Pancreas (tissue), 10 donors: Measurements from ENCODE around the gene THEMIS2. TPM values are rescaled to one million over a fixed set of nuclear protein-coding genes. Genes with fewer than 3 reads are reported as not detected.
A peak's percentile ranks its signal among the peaks of the same experiment; 100 is the strongest.

Experiments used
- ATAC-seq, 4 donors: fragments of 200-7000 bp; cut with Tn5 transposase; one replicate each; pipeline versions ENCODE4 v1.8.0 to v1.9.1; 2020; ENCODE audit warnings: mild to moderate bottlenecking in 4 of 4, moderate library complexity in 4 of 4
- DNase-seq, 6 donors: peaks; one replicate each; pipeline ENCODE4 v3.0.0-alpha.2; 2020
- FAIRE-seq: peaks from 2 replicates; lab custom pipeline; 2012; peaks lifted over from hg19 to GRCh38; lab: Jason Lieb, UNC
- H3K27ac ChIP-seq, 4 donors: fragments of 200-600 bp; sonication (generic); 1 replicate in 3 of 4; 2 replicates in 1 of 4; pipeline versions ENCODE4 v1.5.0 to v1.8.0; 2020
- H3K27me3 ChIP-seq, 4 donors: fragments of 200-600 bp; one replicate each; pipeline ENCODE4 v1.8.0; 2021
- H3K36me3 ChIP-seq, 3 donors: fragments of 200-600 bp; sonication (generic) in 1 of 3; one replicate each; pipeline versions ENCODE4 v1.5.0 to v1.8.0; 2020 to 2021
- H3K4me1 ChIP-seq, 3 donors: fragments of 200-600 bp; one replicate each; pipeline ENCODE4 v1.8.0; 2021
- H3K4me3 ChIP-seq, 4 donors: fragments of 200-600 bp; sonication (generic) in 2 of 4; one replicate each; pipeline versions ENCODE4 v1.5.0 to v1.8.0; 2020 to 2021
- H3K9me3 ChIP-seq, 4 donors: fragments of 200-600 bp; one replicate each; pipeline ENCODE4 v1.8.0; 2021
- WGBS, 2 donors: extraction: QIAGEN DNeasy Blood & Tissue Kit; methylation state at CpG; one replicate each; pipeline ENCODE4 v1.1.7; 2013; 5-methylcytosine and 5-hydroxymethylcytosine counted together
- intact Hi-C, 3 donors: fragments of 100-400 bp; cut with DNase I; formaldehyde crosslinking; loops; one replicate each; pipeline versions ENCODE4 v1.11.1 to v1.14.2; 2022
- polyA plus RNA-seq, 2 donors: library from polyadenylated mRNA; stranded (reverse); fragments of 200-250 nt; gene quantifications; one replicate each; pipeline ENCODE4 v1.2.3, GENCODE V29; 2013
- total RNA-seq, 6 donors: library from RNA; stranded (reverse); fragmentation: NEBNext Ultra II Directional in 4 of 6; extraction: Animal tissue kit (Norgen Biotek cat#: 25700) in 4 of 6; gene quantifications; one replicate each; pipeline versions ENCODE4 v1.2.1 to v1.2.4, GENCODE V29; 2021 to 2023
- TF ChIP-seq, protein P1 (sequence below), 4 donors: fragments of 200-600 bp; sonication (generic) in 3 of 4; IDR thresholded peaks; one replicate each; pipeline versions ENCODE4 v1.5.0 to v1.8.0; 2021; ENCODE audit warnings: antibody characterized with exemption in 4 of 4
- donor health status: healthy with polysubstance abuse.
- donor health status: DM: no; HTN: no; CAD: no; lungs with moderate emphysema.
- donor health status: DM: no; HTN: no; CAD: no.
- donor health status: control.
- donor health status: control.
- donor health status: Bipolar disorder and iron deficiency.
- donor health status: DM: yes; HTN: yes; CAD: no.
- donor health status: DM: no; HTN: no; CAD: no.
- donor health status: DM: no; HTN: no; CAD: no.
- donor health status: DM: yes; HTN: yes; CAD: no.

The THEMIS2 gene
- total and polyA plus RNA-seq, 8 donors = 0.98 to 19.1 (median 5.0) TPM

DNA sequence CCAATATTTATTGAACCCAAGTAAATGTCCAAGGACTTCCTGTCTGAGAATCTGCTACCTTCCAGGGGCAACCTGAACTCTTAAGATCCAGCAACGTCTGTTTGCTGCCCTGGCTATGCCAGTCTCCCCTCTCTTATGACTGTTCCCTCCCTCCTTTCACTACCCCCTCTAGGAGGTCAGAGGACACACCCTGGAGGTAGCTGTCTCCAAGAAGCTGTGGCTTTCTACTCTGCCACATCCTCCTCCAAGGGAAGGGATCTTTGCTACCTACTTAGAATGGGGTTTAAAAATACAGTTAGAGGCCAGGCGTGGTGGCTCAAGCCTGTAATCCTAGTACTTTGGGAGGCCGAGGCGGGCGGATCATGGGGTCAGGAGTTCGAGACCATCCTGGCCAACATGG lies 58.8 kb downstream of the THEMIS2 start:
- Histone ChIP-seq H3K4me1 (peaks cover 0 to 4% (median 0%) of the 10 kb centered on the region in 3 donors), H3K27ac (no peak overlapping the region), H3K4me3 (no peak overlapping the region), H3K27me3 (no peaks in the 10 kb centered on the region), H3K9me3 (no peaks in the 10 kb centered on the region), H3K36me3 (no peaks in the 10 kb centered on the region)
- TF ChIP-seq, protein P1, sequence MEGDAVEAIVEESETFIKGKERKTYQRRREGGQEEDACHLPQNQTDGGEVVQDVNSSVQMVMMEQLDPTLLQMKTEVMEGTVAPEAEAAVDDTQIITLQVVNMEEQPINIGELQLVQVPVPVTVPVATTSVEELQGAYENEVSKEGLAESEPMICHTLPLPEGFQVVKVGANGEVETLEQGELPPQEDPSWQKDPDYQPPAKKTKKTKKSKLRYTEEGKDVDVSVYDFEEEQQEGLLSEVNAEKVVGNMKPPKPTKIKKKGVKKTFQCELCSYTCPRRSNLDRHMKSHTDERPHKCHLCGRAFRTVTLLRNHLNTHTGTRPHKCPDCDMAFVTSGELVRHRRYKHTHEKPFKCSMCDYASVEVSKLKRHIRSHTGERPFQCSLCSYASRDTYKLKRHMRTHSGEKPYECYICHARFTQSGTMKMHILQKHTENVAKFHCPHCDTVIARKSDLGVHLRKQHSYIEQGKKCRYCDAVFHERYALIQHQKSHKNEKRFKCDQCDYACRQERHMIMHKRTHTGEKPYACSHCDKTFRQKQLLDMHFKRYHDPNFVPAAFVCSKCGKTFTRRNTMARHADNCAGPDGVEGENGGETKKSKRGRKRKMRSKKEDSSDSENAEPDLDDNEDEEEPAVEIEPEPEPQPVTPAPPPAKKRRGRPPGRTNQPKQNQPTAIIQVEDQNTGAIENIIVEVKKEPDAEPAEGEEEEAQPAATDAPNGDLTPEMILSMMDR (IDR thresholded peaks at IDR 0.05) = no peak
- WGBS, 2 donors = 72 to 81% methylated on average over 6 of the region's 6 CpGs
- FAIRE-seq = no peak
- no peak for DNase-seq
- no peak for ATAC-seq
- intact Hi-C loops = no loop called here

DNA sequence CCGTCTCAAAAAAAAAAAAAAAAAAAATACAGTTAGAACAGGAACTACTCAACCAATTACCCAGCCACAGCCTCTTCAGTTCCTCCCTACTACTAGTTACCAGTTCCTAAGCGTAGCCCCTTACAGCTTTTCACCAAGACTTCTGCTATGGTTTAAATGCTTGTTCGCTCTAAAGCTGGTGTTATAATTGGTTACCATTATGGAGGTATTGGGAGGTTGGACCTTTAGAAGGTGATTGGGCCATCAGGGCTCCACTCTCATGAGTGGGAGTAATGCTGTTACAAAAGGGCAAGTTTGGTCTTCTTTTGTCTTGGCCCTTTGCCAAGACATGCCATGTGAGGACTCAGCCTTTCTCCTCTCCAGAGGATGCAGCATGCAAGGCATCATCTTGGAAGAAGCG lies 59.4 kb downstream of the THEMIS2 start:
- FAIRE-seq = no peak
- Histone ChIP-seq H3K36me3 (no peaks in the 10 kb centered on the region), H3K27ac (no peak overlapping the region), H3K4me1 (peaks cover 0 to 5% (median 0%) of the 10 kb centered on the region in 3 donors), H3K4me3 (no peak overlapping the region), H3K27me3 (no peaks in the 10 kb centered on the region), H3K9me3 (no peaks in the 10 kb centered on the region)
- TF ChIP-seq, protein P1 (IDR thresholded peaks at IDR 0.05) = no peak
- WGBS, 2 donors = 83% methylated on average over 3 to 4 of the region's 4 CpGs
- no peak for DNase-seq
- no peak for ATAC-seq
- intact Hi-C loops = no loop called here

DNA sequence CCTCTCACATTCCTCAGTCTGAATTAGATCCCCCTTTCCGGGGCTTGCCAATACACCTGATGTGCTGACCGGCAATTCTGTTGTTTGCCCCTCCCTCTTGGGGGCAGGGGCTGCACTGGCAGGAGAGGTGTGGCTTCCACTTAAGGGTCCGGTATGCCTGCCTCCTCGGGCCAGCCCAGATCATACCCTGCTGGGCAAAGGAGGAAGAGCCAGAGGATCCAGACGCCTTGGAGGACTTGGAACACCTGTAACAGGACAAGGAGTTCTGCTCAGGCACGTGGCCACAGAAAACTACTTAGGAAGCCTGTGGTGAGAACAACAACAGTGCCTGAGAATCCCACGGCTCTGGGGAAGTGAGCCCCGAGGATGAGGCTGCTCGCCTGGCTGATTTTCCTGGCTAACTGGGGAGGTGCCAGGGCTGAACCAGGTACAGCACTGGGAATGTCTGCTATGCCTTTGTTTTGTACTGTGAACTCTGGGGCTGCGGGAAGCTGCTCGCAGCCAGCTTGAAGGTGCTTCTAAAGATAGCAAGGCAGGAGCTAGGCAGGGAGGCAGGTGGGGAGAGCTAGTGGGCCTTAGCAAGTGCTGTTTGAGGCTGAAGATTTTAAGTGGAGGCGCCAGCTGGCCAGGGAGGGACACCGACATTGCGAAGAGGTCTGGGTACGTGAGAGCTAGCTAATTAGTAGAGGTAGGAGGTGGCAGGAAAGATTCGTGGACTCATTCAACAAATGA lies 62.6 kb downstream of the THEMIS2 start, which contains the start of gene SMPDL3B:
TSS of gene SMPDL3B (plus strand) at position 183 of the 732 bp plus-strand sequence. CDS start at position 367, 184 bp downstream.
- WGBS, 2 donors = 1% methylated on average over 16 of the region's 16 CpGs
- Histone ChIP-seq H3K27ac (peak within 1 kb of the TSS; percentile 33 to 63 (median 49)), H3K4me1 (peaks cover 0 to 5% (median 0%) of the 10 kb centered on the region in 3 donors), H3K27me3 (no peaks in the 10 kb centered on the region), H3K36me3 (no peaks in the 10 kb centered on the region), H3K4me3 (peak within 1 kb of the TSS; percentile 32 to 57 (median 39)), H3K9me3 (no peaks in the 10 kb centered on the region)
- FAIRE-seq (no peak), ATAC-seq (peak; percentile 96 to 98 (median 96)), DNase-seq (peak; percentile 66 to 87 (median 74))
- intact Hi-C loops = no loop called here
- TF ChIP-seq, protein P1 (IDR thresholded peaks at IDR 0.05) = peak in 1 of 4 donors; percentile 8

DNA sequence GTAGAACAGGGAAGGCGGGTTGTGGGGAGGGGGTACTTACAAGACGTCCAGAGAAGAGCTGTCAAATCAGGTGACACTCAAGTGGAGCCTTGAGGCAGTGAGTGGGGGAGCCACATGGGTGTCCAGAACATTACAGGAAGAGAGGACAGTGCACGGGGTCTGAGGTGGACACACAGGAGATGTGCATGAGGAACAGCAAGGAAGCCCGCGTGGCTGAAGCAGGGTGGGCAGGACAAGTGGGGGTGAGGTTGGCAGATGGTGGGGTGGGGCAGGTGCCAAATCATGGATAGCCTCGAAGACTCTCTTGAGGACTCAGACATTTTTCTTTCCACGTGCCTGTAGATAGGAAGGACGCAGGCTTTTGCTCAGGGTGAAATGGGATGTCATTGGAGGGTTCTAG lies 63.4 kb downstream of the THEMIS2 start:
- H3K4me3 ChIP-seq = peak overlapping the region; percentile 32 to 57 (median 39)
- no peak overlapping the region for H3K27ac ChIP-seq
- 24 to 29% methylated on average over 8 of the region's 8 CpGs for WGBS, 2 donors
- H3K27me3 ChIP-seq = no peaks in the 10 kb centered on the region
- TF ChIP-seq, protein P1 (IDR thresholded peaks at IDR 0.05) = no peak
- H3K4me1 ChIP-seq = peaks cover 0 to 5% (median 0%) of the 10 kb centered on the region in 3 donors
- no peak for FAIRE-seq
- intact Hi-C loops = no loop called here
- peak in 3 of 4 donors; percentile 25 to 37 (median 26) for ATAC-seq
- no peaks in the 10 kb centered on the region for H3K9me3 ChIP-seq
- no peak for DNase-seq
- H3K36me3 ChIP-seq = no peaks in the 10 kb centered on the region

Other genes with a start within 250 kb of the THEMIS2 start
- 1 to 10 TPM in 4 of 6 donors, under 1 TPM in 2; 0.51 to 6.8 (median 2.5) TPM for gene FGR, start 237.4 kb upstream of the THEMIS2 start, total RNA-seq
- gene FGR, start 237.4 kb upstream of the THEMIS2 start, polyA plus RNA-seq = 1 to 10 TPM; 3.6 to 5.8 TPM
- 10 to 100 TPM in 5 of 6 donors, 1 to 10 TPM in 1; 7.8 to 67.4 (median 28.8) TPM for gene IFI6, start 200.4 kb upstream of the THEMIS2 start, total RNA-seq
- 100 to 1,000 TPM in 1 of 2 donors, 10 to 100 TPM in 1; 54.6 to 186 TPM for gene IFI6, start 200.4 kb upstream of the THEMIS2 start, polyA plus RNA-seq
- 1 to 10 TPM; 5.0 to 8.7 (median 6.4) TPM for gene FAM76A, start 146.6 kb upstream of the THEMIS2 start, total RNA-seq
- 1 to 10 TPM; 4.3 to 6.4 TPM for gene FAM76A, start 146.6 kb upstream of the THEMIS2 start, polyA plus RNA-seq
- gene STX12, start 99.3 kb upstream of the THEMIS2 start, total RNA-seq = 10 to 100 TPM; 15.4 to 24.3 (median 19.5) TPM
- 10 to 100 TPM; 13.6 to 21.2 TPM for gene STX12, start 99.3 kb upstream of the THEMIS2 start, polyA plus RNA-seq
- 10 to 100 TPM in 4 of 6 donors, 1 to 10 TPM in 2; 8.1 to 16.6 (median 11.7) TPM for gene PPP1R8, start 41.8 kb upstream of the THEMIS2 start, total RNA-seq
- 10 to 100 TPM in 1 of 2 donors, 1 to 10 TPM in 1; 9.9 to 17.4 TPM for gene PPP1R8, start 41.8 kb upstream of the THEMIS2 start, polyA plus RNA-seq
- gene RPA2, start 42.0 kb downstream of the THEMIS2 start, total RNA-seq = 10 to 100 TPM in 3 of 6 donors, 1 to 10 TPM in 3; 7.8 to 14.6 (median 9.8) TPM
- 10 to 100 TPM; 11.7 to 20.9 TPM for gene RPA2, start 42.0 kb downstream of the THEMIS2 start, polyA plus RNA-seq
- 10 to 100 TPM; 14.5 to 20.4 (median 18.1) TPM for gene SMPDL3B, start 62.5 kb downstream of the THEMIS2 start, total RNA-seq
- 10 to 100 TPM in 1 of 2 donors, 1 to 10 TPM in 1; 9.9 to 12.0 TPM for gene SMPDL3B, start 62.5 kb downstream of the THEMIS2 start, polyA plus RNA-seq
- 1 to 10 TPM; 4.5 to 8.9 (median 6.6) TPM for gene XKR8, start 87.4 kb downstream of the THEMIS2 start, total RNA-seq
- 1 to 10 TPM; 9.3 to 9.5 TPM for gene XKR8, start 87.4 kb downstream of the THEMIS2 start, polyA plus RNA-seq
- gene EYA3, start 216.1 kb downstream of the THEMIS2 start, total RNA-seq = 10 to 100 TPM in 2 of 6 donors, 1 to 10 TPM in 4; 6.0 to 14.6 (median 8.3) TPM
- gene EYA3, start 216.1 kb downstream of the THEMIS2 start, polyA plus RNA-seq = 1 to 10 TPM; 3.4 to 4.6 TPM